H9 (cell line): ENCODE measurements around the gene GPR35. TPM values are rescaled to one million over a fixed set of nuclear protein-coding genes. Genes with fewer than 3 reads are reported as not detected.

Experiments used
- DNase-seq: peaks from one replicate; pipeline ENCODE4 v3.0.0-alpha.2; 2017
- H2AFZ ChIP-seq: one replicate; pipeline ENCODE4 v1.6.1; 2013; ENCODE audit warnings: mild to moderate bottlenecking, low read length, control low read depth, moderate library complexity
- H2AK5ac ChIP-seq: 2 replicates; pipeline ENCODE4 v1.6.1; 2013; ENCODE audit warnings: low read length, control low read depth, mixed read lengths; ENCODE audit not compliant: insufficient read length
- H2BK120ac ChIP-seq: one replicate; pipeline ENCODE4 v1.6.1; 2013; ENCODE audit warnings: low read depth, mild to moderate bottlenecking, low read length, control low read depth, inconsistent platforms; ENCODE audit not compliant: poor library complexity, severe bottlenecking
- H2BK12ac ChIP-seq: 2 replicates; pipeline ENCODE4 v1.6.1; 2013; ENCODE audit warnings: low read length, control low read depth, mixed read lengths, low read depth; ENCODE audit not compliant: insufficient read length
- H2BK15ac ChIP-seq: 2 replicates; pipeline ENCODE4 v1.6.1; 2013; ENCODE audit warnings: low read depth, low read length, control low read depth
- H2BK20ac ChIP-seq: one replicate; pipeline ENCODE4 v1.6.1; 2013; ENCODE audit warnings: low read depth, mild to moderate bottlenecking, low read length, control low read depth, inconsistent platforms; ENCODE audit not compliant: poor library complexity, severe bottlenecking
- H2BK5ac ChIP-seq: 2 replicates; pipeline ENCODE4 v1.6.1; 2013; ENCODE audit warnings: low read length, control low read depth, mixed read lengths; ENCODE audit not compliant: insufficient read length
- H3K14ac ChIP-seq: 2 replicates; pipeline ENCODE4 v1.6.1; 2013; ENCODE audit warnings: low read length, control low read depth; ENCODE audit not compliant: insufficient read depth
- H3K18ac ChIP-seq: 2 replicates; pipeline ENCODE4 v1.6.1; 2013; ENCODE audit warnings: low read depth, mild to moderate bottlenecking, mixed read lengths, low read length, control low read depth; ENCODE audit not compliant: insufficient read length
- H3K23ac ChIP-seq: 2 replicates; pipeline ENCODE4 v1.6.1; 2013; ENCODE audit warnings: low read length, control low read depth, mixed read lengths, low read depth; ENCODE audit not compliant: insufficient read length
- H3K23me2 ChIP-seq: 2 replicates; pipeline ENCODE4 v1.6.1; 2013; ENCODE audit warnings: low read depth, mild to moderate bottlenecking, mixed read lengths, low read length, control low read depth; ENCODE audit not compliant: insufficient read length, poor library complexity, severe bottlenecking
- H3K27ac ChIP-seq: 2 replicates; pipeline ENCODE4 v1.5.1; 2013; ENCODE audit warnings: low read length, control low read depth, mixed read lengths, low read depth; ENCODE audit not compliant: insufficient read length
- H3K27me3 ChIP-seq: 2 replicates; pipeline ENCODE4 v1.6.1; 2013; ENCODE audit warnings: low read length, control low read depth, inconsistent platforms; ENCODE audit not compliant: insufficient read depth
- H3K4ac ChIP-seq: 2 replicates; pipeline ENCODE4 v1.6.1; 2013; ENCODE audit warnings: low read depth, mild to moderate bottlenecking, control low read depth, inconsistent platforms, low read length, moderate library complexity
- H3K4me1 ChIP-seq: 2 replicates; pipeline ENCODE4 v1.6.1; 2013; ENCODE audit warnings: low read length, control low read depth, inconsistent platforms; ENCODE audit not compliant: insufficient read depth
- H3K4me2 ChIP-seq: 2 replicates; pipeline ENCODE4 v1.6.1; 2013; ENCODE audit warnings: low read length, control low read depth, mixed read lengths; ENCODE audit not compliant: insufficient read length, insufficient read depth
- H3K56ac ChIP-seq: 2 replicates; pipeline ENCODE4 v1.6.1; 2013; ENCODE audit warnings: low read depth, mild to moderate bottlenecking, mixed read lengths, low read length, control low read depth; ENCODE audit not compliant: insufficient read length
- H3K79me1 ChIP-seq: 2 replicates; pipeline ENCODE4 v1.6.1; 2013; ENCODE audit warnings: low read depth, mild to moderate bottlenecking, moderate library complexity, low read length, control low read depth, inconsistent platforms; ENCODE audit not compliant: insufficient read depth, poor library complexity, severe bottlenecking
- H3K79me2 ChIP-seq: 2 replicates; pipeline ENCODE4 v1.6.1; 2013; ENCODE audit warnings: low read length, control low read depth, inconsistent platforms; ENCODE audit not compliant: insufficient read depth
- H3K9ac ChIP-seq: 2 replicates; pipeline ENCODE4 v1.6.1; 2013; ENCODE audit warnings: low read length, control low read depth, mixed read lengths; ENCODE audit not compliant: insufficient read length; ENCODE audit errors: extremely low read depth
- H3K9me3 ChIP-seq: one replicate; pipeline ENCODE4 v1.6.1; 2013; ENCODE audit warnings: low read depth, low read length, inconsistent platforms; ENCODE audit not compliant: control insufficient read depth
- H3T11ph ChIP-seq: one replicate; pipeline ENCODE4 v1.6.1; 2013; ENCODE audit warnings: mild to moderate bottlenecking, low read length, control low read depth, inconsistent platforms
- H4K20me1 ChIP-seq: one replicate; pipeline ENCODE4 v1.6.1; 2013; ENCODE audit not compliant: control insufficient read depth, insufficient read length, insufficient read depth
- H4K5ac ChIP-seq: 2 replicates; pipeline ENCODE4 v1.6.1; 2013; ENCODE audit warnings: low read depth, mild to moderate bottlenecking, mixed read lengths, low read length, control low read depth; ENCODE audit not compliant: insufficient read length
- H4K8ac ChIP-seq: replicated peaks from 2 replicates; pipeline ENCODE4 v1.6.1; 2013; ENCODE audit warnings: low read length, control low read depth, mixed read lengths, low read depth; ENCODE audit not compliant: insufficient read length
- H4K91ac ChIP-seq: 2 replicates; pipeline ENCODE4 v1.6.1; 2013; ENCODE audit warnings: low read depth, mild to moderate bottlenecking, moderate library complexity, mixed read lengths, low read length, control low read depth; ENCODE audit not compliant: insufficient read length
- H3K27ac Mint-ChIP-seq, 3 experiments: 2 replicates in 2 of 3; 3 replicates in 1 of 3; pipeline ENCODE4 v1.8.0; 2020 to 2021; ENCODE audit warnings: mixed read lengths in 3 of 3, mild to moderate bottlenecking in 1 of 3, moderate library complexity in 1 of 3
- H3K27me3 Mint-ChIP-seq: 2 replicates; pipeline ENCODE4 v1.8.0; 2021; ENCODE audit warnings: low read depth, mild to moderate bottlenecking, moderate library complexity, mixed read lengths
- H3K36me3 Mint-ChIP-seq, 3 experiments: 2 replicates in 2 of 3; 3 replicates in 1 of 3; pipeline ENCODE4 v1.8.0; 2020 to 2021; ENCODE audit warnings: low read depth in 3 of 3, mixed read lengths in 3 of 3; ENCODE audit not compliant: insufficient read depth in 1 of 3
- H3K4me1 Mint-ChIP-seq, 2 experiments: 2 replicates each; pipeline ENCODE4 v1.8.0; 2020; ENCODE audit warnings: mixed read lengths in 2 of 2
- H3K4me3 Mint-ChIP-seq, 2 experiments: 2 replicates in 1 of 2; 3 replicates in 1 of 2; pipeline ENCODE4 v1.8.0; 2020 to 2021; ENCODE audit warnings: mild to moderate bottlenecking in 2 of 2, mixed read lengths in 2 of 2, moderate library complexity in 1 of 2
- H3K9me3 Mint-ChIP-seq, 2 experiments: 2 replicates in 1 of 2; 3 replicates in 1 of 2; pipeline ENCODE4 v1.8.0; 2020; ENCODE audit warnings: mild to moderate bottlenecking in 2 of 2, mixed read lengths in 2 of 2, moderate library complexity in 1 of 2
- CTCF ChIP-seq: fragments of 200-600 bp; sonication (generic); conservative IDR thresholded peaks from 3 replicates; pipeline ENCODE4 v1.8.0; 2021; ENCODE audit warnings: antibody characterized with exemption, mild to moderate bottlenecking
- WGBS: extraction: QIAGEN DNeasy Blood & Tissue Kit; methylation state at CpG from one replicate; pipeline ENCODE4 v1.1.7; 2013; ENCODE audit warnings: missing lambda C conversion rate, low lambda C conversion rate, mixed read lengths; ENCODE audit not compliant: insufficient read length; ENCODE audit errors: extremely low coverage; 5-methylcytosine and 5-hydroxymethylcytosine counted together
- total RNA-seq: library from RNA; stranded (reverse); gene quantifications from 2 replicates; pipeline ENCODE4 v1.2.1, GENCODE V29; 2021

The GPR35 gene
- total RNA-seq, 1 experiment from 2014 or later = 1.4 TPM

- H3K23ac ChIP-seq = no peak overlapping the region
- no peak overlapping the region for H4K5ac ChIP-seq
- no peaks in the 10 kb centered on the region for H3K79me1 ChIP-seq
- no peaks in the 10 kb centered on the region for H3K23me2 ChIP-seq
- no peak overlapping the region for H3K14ac ChIP-seq
- no peak overlapping the region for H3K4me2 ChIP-seq
- H3K56ac ChIP-seq = no peak overlapping the region
- Mint-ChIP-seq H3K27ac (no peak overlapping the region), H3K36me3 (peaks cover 0 to 16% (median 0%) of the 10 kb centered on the region in 3 experiments; a peak in 3 of 7 replicates), H3K4me1 (peaks cover 0 to 4% of the 10 kb centered on the region in 2 experiments; a peak in 1 of 4 replicates), H3K4me3 (no peak overlapping the region), H3K9me3 (peaks cover 32 to 35% of the 10 kb centered on the region in 2 experiments), H3K27me3 (peaks cover 19% of the 10 kb centered on the region)
- H4K20me1 ChIP-seq = no peaks in the 10 kb centered on the region
- H2BK120ac ChIP-seq = no peak overlapping the region
- no peak overlapping the region for H2BK20ac ChIP-seq
- no peak overlapping the region for H2BK15ac ChIP-seq
- DNase-seq = peak; percentile 20
- H3K27ac ChIP-seq = no peak overlapping the region
- no peak overlapping the region for H2AFZ ChIP-seq
- H2BK12ac ChIP-seq = no peak overlapping the region
- H2AK5ac ChIP-seq = no peak overlapping the region
- H3K4me1 ChIP-seq = no peaks in the 10 kb centered on the region
- WGBS = no CpG with 5 or more reads among the region's 50 CpGs
- H3K4ac ChIP-seq = no peak overlapping the region
- no peak overlapping the region for H2BK5ac ChIP-seq
- no peak overlapping the region for H3K18ac ChIP-seq
- no peak overlapping the region for H3T11ph ChIP-seq
- no peak overlapping the region for H4K91ac ChIP-seq
- peaks cover 9% of the 10 kb centered on the region for H3K9me3 ChIP-seq
- TF ChIP-seq CTCF = no peak
- H3K79me2 ChIP-seq = no peaks in the 10 kb centered on the region
- no peak overlapping the region for H4K8ac ChIP-seq
- H3K9ac ChIP-seq = no peak overlapping the region
- H3K27me3 ChIP-seq = no peaks in the 10 kb centered on the region; the same call in 1 of the 2 replicates
These were observed 4.9 kb downstream of the GPR35 start for GRCh38 chr2:240629968-240630770.
